ACHN (cell line): ENCODE results near the gene NUDT22.

ENCODE experiments used
- DNase-seq: peaks from one replicate; pipeline ENCODE4 v3.0.0-alpha.2; 2015
- in situ Hi-C: cut with HindIII; loops from 2 replicates; pipeline ENCODE4 v1.10.0; 2017; ENCODE audit warnings: low sequenced_read_pairs, low pct_ligation_motif_present, low pct_unique_long_range_greater_than_20kb

Gene NUDT22

DNA sequence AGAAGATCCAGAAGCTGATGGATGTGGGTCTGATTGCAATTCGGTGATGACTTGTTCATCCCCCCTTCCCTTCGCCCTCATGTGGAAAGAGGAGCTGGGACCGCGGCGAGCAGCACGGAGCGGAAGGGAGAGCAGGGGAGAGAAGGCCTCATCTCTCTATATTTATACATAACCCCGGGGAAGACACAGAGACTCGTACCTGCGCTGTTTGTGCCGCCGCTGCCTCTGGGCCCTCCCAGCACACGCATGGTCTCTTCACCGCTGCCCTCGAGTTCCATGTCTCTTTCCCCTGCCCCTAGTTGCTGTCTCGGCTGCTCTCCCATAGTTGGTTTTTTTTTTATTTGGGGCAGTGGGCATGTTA, 22.0 kb upstream of the NUDT22 start:
- no peak for DNase-seq
- in situ Hi-C loops, result no loop called here

DNA sequence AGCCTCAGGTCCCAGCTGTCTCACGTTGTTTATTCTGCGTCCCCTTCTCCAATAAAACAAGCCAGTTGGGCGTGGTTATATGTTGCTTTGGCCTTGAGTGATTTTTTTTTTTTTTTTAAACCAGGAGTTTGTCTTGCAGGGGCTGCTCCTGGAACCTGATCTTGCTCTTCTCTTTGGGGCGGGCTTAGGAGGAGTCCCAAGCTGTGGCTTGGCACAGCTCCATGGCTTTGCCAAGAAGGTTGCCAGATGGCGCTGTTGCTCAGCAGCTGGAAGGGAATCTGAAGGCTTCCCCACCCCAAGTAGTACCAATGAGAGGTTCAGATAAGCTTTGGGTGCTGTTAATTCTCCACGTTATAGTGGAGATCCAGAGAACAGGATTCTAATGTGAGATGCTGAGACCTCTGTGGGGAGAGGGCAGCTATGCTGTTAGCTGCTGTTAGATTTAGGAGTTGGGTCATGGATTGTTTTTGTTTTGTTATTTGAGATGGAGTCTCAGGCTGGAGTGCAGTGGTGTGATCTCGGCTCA, 21.5 kb upstream of the NUDT22 start:
- in situ Hi-C loops, result no loop called here
- DNase-seq, result peak; percentile 88

DNA sequence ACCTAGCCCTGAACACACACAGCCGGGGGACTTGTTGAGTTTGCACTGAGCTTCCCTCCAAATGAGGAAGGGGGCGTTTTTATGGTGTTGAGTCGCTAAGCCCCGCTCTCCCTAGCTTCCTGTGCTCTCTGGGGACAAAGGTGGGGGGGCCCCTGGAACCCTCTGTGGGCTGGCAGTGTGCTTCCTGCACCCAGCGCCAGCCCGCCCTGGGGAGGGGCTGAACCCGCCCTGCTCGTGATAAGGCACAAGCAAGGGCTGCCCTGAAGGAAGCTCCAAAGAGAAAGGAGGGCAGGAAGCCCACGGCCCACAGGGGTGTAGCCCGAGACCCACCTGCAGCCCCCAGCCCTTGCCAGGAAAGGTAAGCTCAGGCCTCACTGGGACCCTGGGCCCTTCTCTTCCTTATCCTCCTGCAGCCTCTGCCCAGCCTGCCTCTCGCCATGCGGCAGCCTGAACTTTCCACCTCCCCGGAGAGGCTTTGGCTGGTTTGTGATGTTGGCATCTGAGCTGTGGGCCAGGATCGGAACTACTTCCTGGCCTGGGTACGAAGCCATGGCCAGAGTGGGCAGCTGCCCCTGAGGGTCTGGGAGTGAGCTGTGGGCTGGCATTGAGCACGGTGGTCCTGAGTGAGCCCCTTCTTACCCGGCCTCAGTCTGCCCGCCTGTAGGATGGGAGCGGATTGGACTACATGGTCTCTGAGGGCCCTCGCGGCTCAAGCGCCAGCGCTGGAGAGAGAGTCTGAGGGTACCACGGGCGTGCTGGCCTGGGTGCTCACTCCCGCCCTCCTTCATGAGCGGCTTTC, 19.4 kb upstream of the NUDT22 start, which contains the start of gene FERMT3:
FERMT3 (plus strand) TSS at position 265 of the 799 bp plus-strand sequence. CDS start 644 bp downstream, outside the sequence.
- in situ Hi-C loops, result no loop called here
- DNase-seq, result no peak

DNA sequence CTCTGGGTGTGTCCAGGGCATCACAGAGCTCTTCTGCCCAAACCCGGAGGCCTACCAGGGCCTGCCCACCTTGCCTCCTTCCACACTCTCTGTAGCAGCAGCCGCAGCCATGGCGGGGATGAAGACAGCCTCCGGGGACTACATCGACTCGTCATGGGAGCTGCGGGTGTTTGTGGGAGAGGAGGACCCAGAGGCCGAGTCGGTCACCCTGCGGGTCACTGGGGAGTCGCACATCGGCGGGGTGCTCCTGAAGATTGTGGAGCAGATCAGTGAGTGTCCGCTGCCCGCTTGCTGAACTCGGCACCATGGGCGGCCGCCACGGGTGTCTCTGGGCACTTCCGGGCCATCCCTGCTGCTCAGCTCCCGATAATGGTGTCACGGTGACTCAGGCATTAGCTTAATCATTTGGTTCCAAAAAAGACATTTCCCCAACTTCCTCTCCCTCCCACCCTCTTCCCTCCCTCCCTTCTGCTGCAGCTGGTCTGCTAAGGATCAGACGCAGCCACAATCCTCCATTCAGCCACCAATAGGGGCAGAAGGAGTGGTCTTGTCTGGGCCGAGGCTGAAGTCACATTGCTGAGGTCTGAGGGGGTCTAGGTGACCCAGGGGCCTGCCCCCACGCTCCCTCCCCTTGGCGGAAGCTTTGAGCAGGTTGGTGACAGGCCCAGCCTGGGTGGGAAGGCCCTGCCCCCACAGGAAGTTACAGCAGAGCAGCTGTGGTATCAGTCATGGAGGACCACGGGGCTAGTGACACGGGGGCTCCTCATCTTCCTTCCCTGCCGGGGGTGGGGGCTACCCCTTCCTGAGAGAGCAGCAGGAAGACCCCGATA, 18.6 kb upstream of the NUDT22 start:
- in situ Hi-C loops, result no loop called here

DNA sequence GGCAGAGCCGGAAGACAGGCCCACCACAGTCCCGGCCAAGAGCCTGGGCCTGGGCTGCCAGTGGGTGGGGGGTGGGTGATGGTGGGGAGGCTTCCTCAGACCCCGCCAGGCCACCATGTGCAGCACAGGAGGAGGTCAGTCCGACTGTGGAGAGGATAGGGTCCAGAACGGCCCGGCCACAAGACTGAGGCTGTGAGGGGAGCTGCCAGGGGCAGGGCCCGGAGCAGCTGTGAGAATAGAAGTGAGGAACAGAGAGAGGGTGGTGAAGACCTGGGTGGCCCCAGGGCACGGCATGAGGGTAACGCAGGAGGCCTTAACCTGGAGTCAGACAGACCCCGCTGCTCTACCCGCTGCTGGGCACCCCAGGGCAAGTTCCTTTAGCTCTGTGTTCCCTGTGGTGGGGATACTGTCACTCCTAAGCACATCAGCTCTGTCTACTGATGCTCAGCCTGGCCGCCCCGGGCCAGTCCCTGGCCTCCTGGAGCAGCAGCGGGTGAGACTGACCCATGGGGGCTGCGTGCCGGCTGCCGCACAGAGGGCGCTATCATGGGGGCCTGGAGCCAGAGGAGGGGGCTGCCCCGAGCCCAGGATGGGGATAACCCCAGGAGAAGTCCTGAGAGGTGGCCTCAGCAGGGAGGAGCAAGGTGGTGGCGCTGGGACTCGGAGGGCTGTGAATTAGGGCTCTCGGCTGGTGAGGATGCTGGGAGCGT, 17.8 kb upstream of the NUDT22 start:
- in situ Hi-C loops, result no loop called here
- no peak for DNase-seq

More for the DNA sequence above, 18.6 kb upstream of the NUDT22 start:
- DNase-seq, result no peak

DNA sequence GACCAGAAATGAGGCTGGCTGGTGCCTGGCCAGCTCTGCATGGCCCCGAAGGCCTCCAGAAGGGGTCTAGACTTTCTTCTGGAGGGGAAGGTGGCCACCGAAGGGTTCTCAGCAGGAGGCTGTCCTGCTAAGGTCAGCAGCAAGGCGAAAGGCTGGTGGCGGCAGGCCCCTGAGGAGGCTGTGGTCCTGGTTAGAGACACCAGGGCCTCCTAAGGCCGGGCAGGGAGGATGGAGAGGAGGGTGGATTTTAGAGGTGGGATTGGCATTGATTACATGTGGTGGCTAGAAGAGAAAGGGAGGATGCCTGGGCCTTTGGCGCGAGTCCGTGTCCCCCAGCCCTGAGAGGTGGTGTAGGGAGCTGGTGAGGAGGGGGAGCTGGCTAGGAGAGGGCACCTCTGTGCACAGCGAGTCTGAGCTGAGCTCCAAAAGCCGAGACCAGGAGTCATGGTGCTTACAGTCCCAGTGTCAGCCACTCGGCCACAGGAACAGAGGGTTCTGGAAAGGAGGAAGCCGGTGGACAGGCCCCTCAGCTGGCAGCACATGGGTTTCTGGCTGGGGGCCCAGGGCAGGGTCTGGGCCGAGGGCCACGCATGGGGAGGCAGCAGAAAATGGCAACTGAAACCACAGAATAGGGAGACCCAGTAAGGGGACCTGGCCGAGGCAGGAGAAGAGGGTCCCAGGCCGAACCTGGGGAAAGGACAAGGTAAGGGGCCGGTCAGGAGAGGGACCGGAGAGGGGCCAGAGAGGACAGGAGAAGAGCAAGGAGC, 17.1 kb upstream of the NUDT22 start:
- in situ Hi-C loops, result no loop called here
- no peak for DNase-seq

DNA sequence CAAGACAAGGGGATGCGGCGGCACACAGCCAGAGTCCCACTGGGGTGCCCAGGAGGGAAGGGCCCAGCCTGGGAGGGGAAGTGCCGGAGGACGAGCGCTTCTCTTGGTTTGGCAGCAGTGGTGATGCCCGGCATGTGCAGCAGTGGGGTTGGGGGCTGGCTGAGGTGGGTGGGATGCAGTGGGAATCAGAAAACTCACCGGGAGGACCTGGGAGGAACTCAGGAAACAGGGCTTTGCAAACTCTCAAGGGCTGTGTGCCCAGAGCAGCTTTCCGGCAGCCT, 16.6 kb upstream of the NUDT22 start:
- no peak for DNase-seq
- in situ Hi-C loops, result no loop called here

DNA sequence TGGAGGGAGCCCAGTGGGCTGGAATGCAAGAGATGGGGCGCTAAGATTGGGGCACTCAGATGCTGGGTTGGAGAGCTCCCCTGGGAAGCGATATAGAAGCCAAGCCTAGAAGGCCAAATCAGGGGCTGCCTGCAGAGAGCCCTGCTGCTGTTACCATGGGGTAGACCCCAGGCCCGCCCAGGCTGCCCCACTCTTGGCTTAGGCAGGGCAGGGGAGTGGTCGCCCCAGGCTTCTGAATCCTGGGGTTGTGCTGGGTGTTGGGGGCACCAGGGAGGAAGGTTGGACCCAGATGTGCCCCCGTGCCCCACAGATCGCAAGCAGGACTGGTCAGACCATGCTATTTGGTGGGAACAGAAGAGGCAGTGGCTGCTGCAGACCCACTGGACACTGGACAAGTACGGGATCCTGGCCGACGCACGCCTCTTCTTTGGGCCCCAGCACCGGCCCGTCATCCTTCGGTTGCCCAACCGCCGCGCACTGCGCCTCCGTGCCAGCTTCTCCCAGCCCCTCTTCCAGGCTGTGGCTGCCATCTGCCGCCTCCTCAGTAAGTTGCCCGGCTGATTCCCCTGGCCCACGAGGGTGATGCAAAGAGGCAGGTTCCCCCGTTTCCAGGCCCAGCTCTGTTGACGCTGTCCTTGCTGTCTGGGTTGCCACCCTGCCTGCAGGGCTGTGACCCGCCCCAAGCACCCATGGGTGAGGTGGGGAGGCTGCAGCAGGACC, 15.6 kb upstream of the NUDT22 start:
- no peak for DNase-seq
- in situ Hi-C loops, result no loop called here

DNA sequence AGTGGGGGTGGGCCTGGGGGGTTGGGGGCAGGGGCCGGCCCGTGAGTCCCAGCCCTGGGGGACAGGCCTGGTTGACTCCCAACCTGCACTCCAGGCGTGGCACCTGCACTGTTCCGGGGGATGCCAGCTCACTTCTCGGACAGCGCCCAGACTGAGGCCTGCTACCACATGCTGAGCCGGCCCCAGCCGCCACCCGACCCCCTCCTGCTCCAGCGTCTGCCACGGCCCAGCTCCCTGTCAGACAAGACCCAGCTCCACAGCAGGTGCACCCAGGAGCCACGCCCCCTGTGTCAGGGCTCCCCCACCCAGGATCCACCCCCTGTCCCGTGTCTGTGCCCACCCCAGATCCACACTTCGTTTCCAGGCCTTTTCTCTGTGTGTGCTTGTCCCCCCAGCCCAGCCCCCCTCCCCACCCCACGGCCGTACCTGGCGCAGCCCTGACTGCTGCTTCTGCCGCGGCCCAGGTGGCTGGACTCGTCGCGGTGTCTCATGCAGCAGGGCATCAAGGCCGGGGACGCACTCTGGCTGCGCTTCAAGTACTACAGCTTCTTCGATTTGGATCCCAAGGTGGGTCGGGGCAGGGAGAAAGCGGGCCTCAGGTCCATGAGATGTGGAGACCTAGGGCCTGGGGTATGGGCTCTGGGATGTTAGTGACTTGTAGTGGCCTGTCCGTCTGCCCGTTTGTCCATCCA, 14.7 kb upstream of the NUDT22 start:
- in situ Hi-C loops, result no loop called here

DNA sequence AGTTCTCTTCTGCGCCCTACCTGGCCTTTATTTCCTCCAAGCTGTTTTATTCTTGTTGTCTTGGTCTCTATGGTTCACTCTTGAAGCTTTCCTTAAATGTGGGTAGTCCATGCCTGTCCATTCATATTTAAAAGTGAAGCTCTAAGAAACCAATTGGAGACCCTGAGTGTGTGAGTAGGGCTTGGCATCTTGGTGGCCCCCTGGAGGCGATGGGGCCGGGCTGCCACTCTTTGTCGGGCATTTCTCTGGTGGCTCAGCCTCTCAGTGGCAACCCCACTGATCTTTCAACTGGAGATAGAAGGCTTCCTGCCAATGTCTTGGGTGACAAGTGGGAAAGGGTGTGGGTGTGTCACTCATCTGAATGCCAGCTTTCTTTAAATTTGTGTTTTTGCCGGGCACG, 9.2 kb upstream of the NUDT22 start:
- DNase-seq, result no peak
- in situ Hi-C loops, result no loop called here

More for the DNA sequence above, 14.7 kb upstream of the NUDT22 start:
- no peak for DNase-seq

DNA sequence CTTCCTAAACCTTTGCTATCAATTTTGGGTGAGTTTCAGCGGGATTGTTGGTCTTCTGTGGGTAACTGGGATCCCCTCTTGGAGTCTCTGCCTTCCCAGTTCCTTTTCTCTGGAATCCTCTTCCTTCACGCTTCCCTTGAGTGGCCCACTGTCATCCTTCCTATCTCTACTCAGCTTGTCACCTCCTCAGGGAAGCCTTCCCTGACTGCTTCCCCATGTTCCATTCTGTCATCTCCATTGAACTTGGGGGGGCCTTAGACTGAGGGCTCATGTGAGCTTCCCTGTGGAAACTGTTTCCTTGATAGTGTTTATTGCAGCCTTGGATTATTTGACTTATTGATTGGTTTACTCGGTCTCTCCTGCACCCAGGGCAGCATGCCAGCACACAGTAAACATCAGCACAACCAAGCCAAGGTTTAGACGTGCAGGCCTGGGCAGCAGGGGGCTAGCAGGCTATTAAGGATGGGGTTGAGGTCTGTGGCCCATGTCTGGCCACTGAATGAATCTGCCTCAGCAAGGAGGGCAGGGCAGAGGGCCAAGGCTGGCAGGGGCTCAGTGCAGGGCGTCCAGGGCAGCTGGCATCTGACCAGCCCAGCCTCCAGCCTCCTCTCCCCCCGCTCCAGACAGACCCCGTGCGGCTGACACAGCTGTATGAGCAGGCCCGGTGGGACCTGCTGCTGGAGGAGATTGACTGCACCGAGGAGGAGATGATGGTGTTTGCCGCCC, 7.3 kb upstream of the NUDT22 start:
- no peak for DNase-seq
- in situ Hi-C loops, result no loop called here

DNA sequence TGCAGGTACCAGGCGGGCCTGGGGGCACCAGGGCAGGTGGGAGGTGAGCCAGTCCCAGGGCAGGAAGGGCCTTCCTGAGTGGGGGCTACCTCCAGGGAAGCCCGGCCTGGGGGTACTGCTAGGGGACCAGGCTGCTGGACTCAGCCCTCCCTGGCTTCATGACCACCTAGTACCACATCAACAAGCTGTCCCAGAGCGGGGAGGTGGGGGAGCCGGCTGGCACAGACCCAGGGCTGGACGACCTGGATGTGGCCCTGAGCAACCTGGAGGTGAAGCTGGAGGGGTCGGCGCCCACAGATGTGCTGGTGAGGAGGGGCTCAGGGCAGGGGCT, 6.8 kb upstream of the NUDT22 start:
- DNase-seq, result no peak
- in situ Hi-C loops, result no loop called here

DNA sequence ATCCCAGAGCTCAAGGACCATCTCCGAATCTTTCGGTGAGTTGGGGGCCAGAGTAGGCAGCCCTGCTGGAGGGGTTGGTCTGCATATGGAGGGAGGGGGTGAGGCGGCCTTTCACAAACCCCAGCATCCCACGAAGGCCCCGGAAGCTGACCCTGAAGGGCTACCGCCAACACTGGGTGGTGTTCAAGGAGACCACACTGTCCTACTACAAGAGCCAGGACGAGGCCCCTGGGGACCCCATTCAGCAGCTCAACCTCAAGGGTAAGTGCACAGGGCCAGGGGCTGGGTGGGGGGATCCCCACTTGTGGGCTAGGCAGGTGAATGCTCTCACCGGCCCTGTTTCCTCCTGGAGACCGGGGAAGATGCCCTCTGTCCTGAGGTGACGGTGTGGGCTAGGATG, 6.3 kb upstream of the NUDT22 start:
- in situ Hi-C loops, result no loop called here
- DNase-seq, result no peak

DNA sequence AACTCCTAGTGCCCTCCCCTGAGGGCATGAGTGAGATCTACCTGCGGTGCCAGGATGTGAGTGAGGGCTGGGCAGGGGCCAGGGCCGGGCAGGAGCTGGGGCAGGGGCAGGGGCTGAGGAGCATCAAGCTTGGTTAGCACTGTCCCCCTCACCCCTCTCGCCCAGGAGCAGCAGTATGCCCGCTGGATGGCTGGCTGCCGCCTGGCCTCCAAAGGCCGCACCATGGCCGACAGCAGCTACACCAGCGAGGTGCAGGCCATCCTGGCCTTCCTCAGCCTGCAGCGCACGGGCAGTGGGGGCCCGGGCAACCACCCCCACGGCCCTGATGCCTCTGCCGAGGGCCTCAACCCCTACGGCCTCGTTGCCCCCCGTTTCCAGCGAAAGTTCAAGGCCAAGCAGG, 5.8 kb upstream of the NUDT22 start:
- DNase-seq, result no peak
- in situ Hi-C loops, result no loop called here

DNA sequence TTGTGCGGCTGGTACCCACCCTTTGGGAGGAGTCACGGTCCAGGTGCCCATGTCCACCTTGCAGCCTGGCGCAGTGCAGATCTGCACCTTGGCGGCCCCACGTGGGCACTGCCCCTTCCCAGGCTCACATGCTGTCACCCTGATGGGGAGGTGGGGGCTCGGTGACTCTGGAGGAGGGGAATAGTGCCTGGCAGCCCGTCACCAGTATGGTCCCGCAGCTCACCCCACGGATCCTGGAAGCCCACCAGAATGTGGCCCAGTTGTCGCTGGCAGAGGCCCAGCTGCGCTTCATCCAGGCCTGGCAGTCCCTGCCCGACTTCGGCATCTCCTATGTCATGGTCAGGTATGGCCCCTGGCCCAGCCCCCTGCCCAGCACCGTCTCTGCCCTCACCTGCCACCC, 5.3 kb upstream of the NUDT22 start:
- no peak for DNase-seq
- in situ Hi-C loops, result no loop called here

DNA sequence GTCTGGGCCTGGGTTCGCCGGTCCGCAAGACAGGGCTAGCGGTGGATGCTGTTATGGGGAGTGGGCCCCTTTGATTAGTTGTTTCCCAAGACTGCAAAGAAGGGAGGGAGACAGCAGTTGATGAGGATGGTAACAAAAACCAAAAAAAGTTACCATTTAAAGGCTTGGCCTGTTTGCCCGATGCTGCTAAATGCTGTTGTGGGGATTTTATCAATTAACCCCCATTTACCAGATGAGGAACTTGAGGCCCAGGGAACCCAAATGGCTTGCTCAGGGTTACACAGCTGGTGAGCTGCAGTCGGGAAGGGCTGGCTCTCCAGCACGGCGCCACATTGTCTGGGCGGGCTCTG, 3.4 kb upstream of the NUDT22 start:
- no peak for DNase-seq
- in situ Hi-C loops, result no loop called here

DNA sequence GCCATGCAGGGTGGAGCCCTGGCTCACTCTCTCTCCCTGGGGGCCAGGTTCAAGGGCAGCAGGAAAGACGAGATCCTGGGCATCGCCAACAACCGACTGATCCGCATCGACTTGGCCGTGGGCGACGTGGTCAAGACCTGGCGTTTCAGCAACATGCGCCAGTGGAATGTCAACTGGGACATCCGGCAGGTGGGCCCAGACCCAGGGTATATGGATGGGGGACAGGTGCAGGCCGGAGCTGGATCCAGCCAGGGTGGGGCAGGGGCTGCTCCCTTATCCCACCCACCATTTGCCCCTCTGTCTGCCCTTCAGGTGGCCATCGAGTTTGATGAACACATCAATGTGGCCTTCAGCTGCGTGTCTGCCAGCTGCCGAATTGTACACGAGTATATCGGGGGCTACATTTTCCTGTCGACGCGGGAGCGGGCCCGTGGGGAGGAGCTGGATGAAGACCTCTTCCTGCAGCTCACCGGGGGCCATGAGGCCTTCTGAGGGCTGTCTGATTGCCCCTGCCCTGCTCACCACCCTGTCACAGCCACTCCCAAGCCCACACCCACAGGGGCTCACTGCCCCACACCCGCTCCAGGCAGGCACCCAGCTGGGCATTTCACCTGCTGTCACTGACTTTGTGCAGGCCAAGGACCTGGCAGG, 2.9 kb upstream of the NUDT22 start:
- in situ Hi-C loops, result no loop called here
- no peak for DNase-seq
